OCI-LY1 (cell line): ENCODE results near the gene MYO19.
A peak's percentile ranks its signal among the peaks of the same experiment; 100 is the strongest.

Source experiments
- EZH2 ChIP-seq: fragments of 200-600 bp; sonication (generic), shearing (Covaris generic); IDR thresholded peaks from 2 replicates; pipeline ENCODE4 v1.8.0; 2017; ENCODE audit warnings: borderline replicate concordance, mixed run types, mild to moderate bottlenecking, antibody characterized with exemption, low read length, moderate library complexity, mixed read lengths
- TF ChIP-seq, protein P1 (sequence below): fragments of 200-600 bp; sonication (generic), shearing (Covaris generic); IDR thresholded peaks from 2 replicates; pipeline ENCODE4 v1.5.1; 2017; ENCODE audit warnings: mild to moderate bottlenecking, antibody characterized with exemption, low read length, moderate library complexity, mixed read lengths

DNA sequence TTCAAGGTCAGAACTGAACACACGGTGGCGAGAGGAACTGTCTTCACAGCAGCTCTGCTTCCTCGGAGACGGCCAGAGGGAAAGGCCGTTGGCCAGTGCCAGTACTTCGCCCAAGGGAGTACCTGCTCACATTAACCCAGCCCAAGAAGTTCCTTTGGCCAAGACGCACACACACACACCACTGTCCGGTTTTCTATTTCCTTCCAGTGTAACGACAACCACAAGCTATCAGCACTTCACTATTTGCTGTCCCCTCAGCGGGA lies 9.3 kb upstream of the MYO19 start:
- TF ChIP-seq, protein P1, sequence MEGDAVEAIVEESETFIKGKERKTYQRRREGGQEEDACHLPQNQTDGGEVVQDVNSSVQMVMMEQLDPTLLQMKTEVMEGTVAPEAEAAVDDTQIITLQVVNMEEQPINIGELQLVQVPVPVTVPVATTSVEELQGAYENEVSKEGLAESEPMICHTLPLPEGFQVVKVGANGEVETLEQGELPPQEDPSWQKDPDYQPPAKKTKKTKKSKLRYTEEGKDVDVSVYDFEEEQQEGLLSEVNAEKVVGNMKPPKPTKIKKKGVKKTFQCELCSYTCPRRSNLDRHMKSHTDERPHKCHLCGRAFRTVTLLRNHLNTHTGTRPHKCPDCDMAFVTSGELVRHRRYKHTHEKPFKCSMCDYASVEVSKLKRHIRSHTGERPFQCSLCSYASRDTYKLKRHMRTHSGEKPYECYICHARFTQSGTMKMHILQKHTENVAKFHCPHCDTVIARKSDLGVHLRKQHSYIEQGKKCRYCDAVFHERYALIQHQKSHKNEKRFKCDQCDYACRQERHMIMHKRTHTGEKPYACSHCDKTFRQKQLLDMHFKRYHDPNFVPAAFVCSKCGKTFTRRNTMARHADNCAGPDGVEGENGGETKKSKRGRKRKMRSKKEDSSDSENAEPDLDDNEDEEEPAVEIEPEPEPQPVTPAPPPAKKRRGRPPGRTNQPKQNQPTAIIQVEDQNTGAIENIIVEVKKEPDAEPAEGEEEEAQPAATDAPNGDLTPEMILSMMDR, result peak; percentile 23; the same call in 1 of the 2 replicates
- no peak for TF ChIP-seq EZH2
